Esophagus (tissue), 2 donors: Measurements from ENCODE around the gene KAT2A. TPM values are rescaled to one million over a fixed set of nuclear protein-coding genes. Genes with fewer than 3 reads are reported as not detected.
"Not testable (repeated sequence)": the region's sequence is repeated elsewhere in the genome, so short reads cannot be mapped to it uniquely, and the experiment has no call there.

ENCODE experiments used
- H3K27ac ChIP-seq, 2 donors: one replicate each; pipeline ENCODE4 v1.5.1; 2013; ENCODE audit warnings: low read depth in 2 of 2, mild to moderate bottlenecking in 2 of 2, inconsistent platforms in 1 of 2, low read length in 1 of 2, moderate library complexity in 1 of 2
- H3K27me3 ChIP-seq, 2 donors: one replicate each; pipeline ENCODE4 v1.6.1; 2013; ENCODE audit warnings: low read length in 2 of 2, control low read depth in 1 of 2, mild to moderate bottlenecking in 1 of 2; ENCODE audit not compliant: insufficient read depth in 2 of 2, control insufficient read depth in 1 of 2
- H3K36me3 ChIP-seq, 2 donors: one replicate each; pipeline ENCODE4 v1.6.1; 2013; ENCODE audit warnings: low read length in 1 of 2; ENCODE audit not compliant: control insufficient read depth in 2 of 2, insufficient read depth in 2 of 2
- H3K4me1 ChIP-seq, 2 donors: one replicate each; pipeline ENCODE4 v1.6.1; 2013; ENCODE audit warnings: low read length in 1 of 2; ENCODE audit not compliant: control insufficient read depth in 2 of 2, insufficient read depth in 2 of 2
- H3K4me3 ChIP-seq, 2 donors: one replicate each; pipeline ENCODE4 v1.5.1; 2013; ENCODE audit warnings: low read length in 2 of 2, mild to moderate bottlenecking in 2 of 2, low read depth in 1 of 2, moderate library complexity in 1 of 2
- H3K9me3 ChIP-seq, 2 donors: one replicate each; pipeline ENCODE4 v1.6.1; 2013; ENCODE audit warnings: mild to moderate bottlenecking in 2 of 2, low read depth in 1 of 2, low read length in 1 of 2, moderate library complexity in 1 of 2; ENCODE audit not compliant: control insufficient read depth in 2 of 2, insufficient read depth in 1 of 2
- WGBS, 2 donors: extraction: QIAGEN DNeasy Blood & Tissue Kit; methylation state at CpG; one replicate each; pipeline ENCODE4 v1.1.7; 2013; 5-methylcytosine and 5-hydroxymethylcytosine counted together
- polyA plus RNA-seq, 2 donors: library from polyadenylated mRNA; stranded (reverse); fragments of 200-250 nt; gene quantifications; one replicate each; pipeline ENCODE4 v1.2.3, GENCODE V29; 2013
- donor health status: healthy with polysubstance abuse.
- donor health status: Bipolar disorder and iron deficiency.

KAT2A gene
- polyA plus RNA-seq, 2 donors = 34.2 to 86.6 TPM

- Histone ChIP-seq H3K9me3 (no peaks in the 10 kb centered on the region), H3K36me3 (peaks cover 0 to 2% of the 10 kb centered on the region in 2 donors), H3K4me3 (peak overlapping the region; percentile 35 to 100), H3K27me3 (no peaks in the 10 kb centered on the region), H3K4me1 (peaks cover 4 to 8% of the 10 kb centered on the region in 2 donors), H3K27ac (peak overlapping the region in 1 of 2 donors; percentile 0)
- 39 to 47% methylated on average over 17 of the region's 17 CpGs for WGBS, 2 donors
Measured at GRCh38 chr17:42155614-42156045, 34.5 kb upstream of the KAT2A start.

- WGBS, 2 donors = 5 to 6% methylated on average over 15 of the region's 15 CpGs
- Histone ChIP-seq H3K36me3 (peaks cover 0 to 2% of the 10 kb centered on the region in 2 donors), H3K27ac (peak overlapping the region; percentile 68 to 91), H3K4me1 (peaks cover 6 to 8% of the 10 kb centered on the region in 2 donors), H3K27me3 (no peaks in the 10 kb centered on the region), H3K4me3 (peak overlapping the region; percentile 94 to 100), H3K9me3 (no peaks in the 10 kb centered on the region)
Measured at GRCh38 chr17:42153919-42154742, 33.0 kb upstream of the KAT2A start.

GRCh38 chr17:42146911-42147607, 25.9 kb upstream of the KAT2A start:
- Histone ChIP-seq H3K4me3 (no peak overlapping the region), H3K27me3 (no peaks in the 10 kb centered on the region), H3K36me3 (peaks cover 0 to 9% of the 10 kb centered on the region in 2 donors), H3K4me1 (peaks cover 0 to 2% of the 10 kb centered on the region in 2 donors), H3K27ac (no peak overlapping the region), H3K9me3 (no peaks in the 10 kb centered on the region)
- WGBS, 2 donors = 87 to 89% methylated on average over 13 of the region's 13 CpGs

- not testable (repeated sequence) for H3K4me1 ChIP-seq, H3K9me3 ChIP-seq, H3K27me3 ChIP-seq, H3K36me3 ChIP-seq, H3K4me3 ChIP-seq, H3K27ac ChIP-seq
- WGBS, 2 donors = 76 to 84% methylated on average over 4 of the region's 4 CpGs
Measured at GRCh38 chr17:42143138-42143537, 22.0 kb upstream of the KAT2A start.

- Histone ChIP-seq H3K4me1 (peaks cover 3 to 8% of the 10 kb centered on the region in 2 donors), H3K4me3 (no peak overlapping the region), H3K9me3 (no peaks in the 10 kb centered on the region), H3K36me3 (peaks cover 3 to 10% of the 10 kb centered on the region in 2 donors), H3K27me3 (no peaks in the 10 kb centered on the region), H3K27ac (no peak overlapping the region)
- WGBS, 2 donors = 81 to 85% methylated on average over 7 of the region's 7 CpGs
Measured at GRCh38 chr17:42142371-42142896, 21.3 kb upstream of the KAT2A start.

GRCh38 chr17:42141382-42141781, 20.2 kb upstream of the KAT2A start:
- 79 to 83% methylated on average over 8 of the region's 8 CpGs for WGBS, 2 donors
- Histone ChIP-seq H3K4me3 (no peak overlapping the region), H3K27me3 (no peaks in the 10 kb centered on the region), H3K9me3 (no peaks in the 10 kb centered on the region), H3K36me3 (peaks cover 3 to 7% of the 10 kb centered on the region in 2 donors), H3K4me1 (peaks cover 3 to 8% of the 10 kb centered on the region in 2 donors), H3K27ac (no peak overlapping the region)

GRCh38 chr17:42140690-42141089, 19.5 kb upstream of the KAT2A start:
- H3K36me3 ChIP-seq, H3K27ac ChIP-seq, H3K9me3 ChIP-seq, H3K4me3 ChIP-seq, H3K4me1 ChIP-seq, H3K27me3 ChIP-seq: not testable (repeated sequence)
- 96 to 99% methylated on average over 7 of the region's 7 CpGs for WGBS, 2 donors

GRCh38 chr17:42138749-42139492, 17.8 kb upstream of the KAT2A start:
- H3K36me3 ChIP-seq = peaks cover 3% of the 10 kb centered on the region in 2 donors
- no peaks in the 10 kb centered on the region for H3K9me3 ChIP-seq
- no peak overlapping the region for H3K27ac ChIP-seq
- no peak overlapping the region for H3K4me3 ChIP-seq
- H3K4me1 ChIP-seq = peaks cover 3 to 10% of the 10 kb centered on the region in 2 donors
- 65 to 73% methylated on average over 7 of the region's 7 CpGs for WGBS, 2 donors
- no peaks in the 10 kb centered on the region for H3K27me3 ChIP-seq

GRCh38 chr17:42136654-42137051, 15.5 kb upstream of the KAT2A start:
- peaks cover 3 to 19% of the 10 kb centered on the region in 2 donors for H3K4me1 ChIP-seq

More at GRCh38 chr17:42136654-42137051, 15.5 kb upstream of the KAT2A start:
- H3K9me3 ChIP-seq = no peaks in the 10 kb centered on the region
- no peaks in the 10 kb centered on the region for H3K27me3 ChIP-seq
- H3K27ac ChIP-seq = no peak overlapping the region
- no peak overlapping the region for H3K4me3 ChIP-seq
- H3K36me3 ChIP-seq = peaks cover 3% of the 10 kb centered on the region in 2 donors
- WGBS, 2 donors = 71 to 82% methylated on average over 3 of the region's 3 CpGs
